Measurements from ENCODE around the gene AGMO.

DNA sequence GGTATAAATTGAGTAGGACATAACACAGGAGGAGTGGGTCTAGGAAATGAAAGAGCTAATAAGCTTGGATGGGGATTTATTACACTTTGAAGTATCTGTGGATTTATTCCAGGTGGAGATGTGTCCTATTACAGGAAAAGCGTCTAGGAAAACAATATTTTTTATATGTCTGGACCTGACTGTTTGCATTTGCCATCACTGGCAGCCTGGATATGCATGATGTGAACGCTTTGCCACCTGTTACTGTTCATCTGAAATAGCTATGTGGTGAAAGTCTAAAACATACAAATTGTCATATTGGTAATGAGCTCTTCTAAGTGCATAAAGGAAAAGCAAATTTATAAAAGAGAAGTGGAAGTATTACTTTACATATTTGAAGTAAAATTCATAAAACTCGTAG, 31.6 kb upstream of the AGMO start:
- no peak for TF ChIP-seq SP1 (IDR thresholded peaks at IDR 0.05)
- TF ChIP-seq, protein P1, sequence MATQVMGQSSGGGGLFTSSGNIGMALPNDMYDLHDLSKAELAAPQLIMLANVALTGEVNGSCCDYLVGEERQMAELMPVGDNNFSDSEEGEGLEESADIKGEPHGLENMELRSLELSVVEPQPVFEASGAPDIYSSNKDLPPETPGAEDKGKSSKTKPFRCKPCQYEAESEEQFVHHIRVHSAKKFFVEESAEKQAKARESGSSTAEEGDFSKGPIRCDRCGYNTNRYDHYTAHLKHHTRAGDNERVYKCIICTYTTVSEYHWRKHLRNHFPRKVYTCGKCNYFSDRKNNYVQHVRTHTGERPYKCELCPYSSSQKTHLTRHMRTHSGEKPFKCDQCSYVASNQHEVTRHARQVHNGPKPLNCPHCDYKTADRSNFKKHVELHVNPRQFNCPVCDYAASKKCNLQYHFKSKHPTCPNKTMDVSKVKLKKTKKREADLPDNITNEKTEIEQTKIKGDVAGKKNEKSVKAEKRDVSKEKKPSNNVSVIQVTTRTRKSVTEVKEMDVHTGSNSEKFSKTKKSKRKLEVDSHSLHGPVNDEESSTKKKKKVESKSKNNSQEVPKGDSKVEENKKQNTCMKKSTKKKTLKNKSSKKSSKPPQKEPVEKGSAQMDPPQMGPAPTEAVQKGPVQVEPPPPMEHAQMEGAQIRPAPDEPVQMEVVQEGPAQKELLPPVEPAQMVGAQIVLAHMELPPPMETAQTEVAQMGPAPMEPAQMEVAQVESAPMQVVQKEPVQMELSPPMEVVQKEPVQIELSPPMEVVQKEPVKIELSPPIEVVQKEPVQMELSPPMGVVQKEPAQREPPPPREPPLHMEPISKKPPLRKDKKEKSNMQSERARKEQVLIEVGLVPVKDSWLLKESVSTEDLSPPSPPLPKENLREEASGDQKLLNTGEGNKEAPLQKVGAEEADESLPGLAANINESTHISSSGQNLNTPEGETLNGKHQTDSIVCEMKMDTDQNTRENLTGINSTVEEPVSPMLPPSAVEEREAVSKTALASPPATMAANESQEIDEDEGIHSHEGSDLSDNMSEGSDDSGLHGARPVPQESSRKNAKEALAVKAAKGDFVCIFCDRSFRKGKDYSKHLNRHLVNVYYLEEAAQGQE (IDR thresholded peaks at IDR 0.05), result no peak

Measured in liver (tissue), 2 donors.